ENCODE results near the gene DLGAP4. TPM values are rescaled to one million over a fixed set of nuclear protein-coding genes. Genes with fewer than 3 reads are reported as not detected.

DLGAP4 gene
- total and polyA plus RNA-seq, 12 donors: 34.0 to 74.4 (median 55.6) TPM

DNA sequence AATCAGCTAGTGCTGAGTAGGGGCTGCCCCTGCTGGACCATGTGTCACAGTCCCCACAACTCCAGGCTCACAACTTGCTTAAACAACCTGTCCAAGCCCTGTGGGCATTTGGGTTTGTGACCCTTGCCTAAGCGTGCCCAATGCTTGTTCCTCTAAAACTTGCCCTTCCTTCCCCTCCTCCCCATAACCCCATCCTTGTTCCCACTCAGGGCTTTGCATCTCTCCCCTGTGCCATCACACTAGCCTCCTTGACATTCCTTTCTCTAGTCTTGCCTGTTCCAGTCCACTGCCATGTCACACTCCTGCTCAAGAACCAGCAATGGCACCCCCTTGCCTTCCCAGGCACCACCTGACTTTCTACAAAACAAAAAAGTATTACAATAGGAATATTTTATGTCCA, 2.3 kb upstream of the DLGAP4 start:
- ATAC-seq (no peak), DNase-seq (no peak)
- H3K27me3 ChIP-seq: peaks cover 24 to 97% (median 95%) of the 10 kb centered on the region in 7 donors
- intact Hi-C loops (cut with DNase I): no loop called here
- H3K9me3 ChIP-seq: no peaks in the 10 kb centered on the region
- no peak overlapping the region for H3K27ac ChIP-seq
- no peak overlapping the region for H3K4me3 ChIP-seq
- TF ChIP-seq CTCF (IDR thresholded peaks at IDR 0.05): no peak
- H3K36me3 ChIP-seq: no peaks in the 10 kb centered on the region
- peaks cover 0 to 13% (median 7%) of the 10 kb centered on the region in 9 donors for H3K4me1 ChIP-seq
- 62 to 74% methylated on average over 1 of the region's 1 CpG for WGBS, 2 donors

GRCh38 chr20:36304786-36305495, 1.2 kb upstream of the DLGAP4 start:
- H3K36me3 ChIP-seq: no peaks in the 10 kb centered on the region
- intact Hi-C loops (cut with DNase I): no loop called here
- DNase-seq: no peak

DNA sequence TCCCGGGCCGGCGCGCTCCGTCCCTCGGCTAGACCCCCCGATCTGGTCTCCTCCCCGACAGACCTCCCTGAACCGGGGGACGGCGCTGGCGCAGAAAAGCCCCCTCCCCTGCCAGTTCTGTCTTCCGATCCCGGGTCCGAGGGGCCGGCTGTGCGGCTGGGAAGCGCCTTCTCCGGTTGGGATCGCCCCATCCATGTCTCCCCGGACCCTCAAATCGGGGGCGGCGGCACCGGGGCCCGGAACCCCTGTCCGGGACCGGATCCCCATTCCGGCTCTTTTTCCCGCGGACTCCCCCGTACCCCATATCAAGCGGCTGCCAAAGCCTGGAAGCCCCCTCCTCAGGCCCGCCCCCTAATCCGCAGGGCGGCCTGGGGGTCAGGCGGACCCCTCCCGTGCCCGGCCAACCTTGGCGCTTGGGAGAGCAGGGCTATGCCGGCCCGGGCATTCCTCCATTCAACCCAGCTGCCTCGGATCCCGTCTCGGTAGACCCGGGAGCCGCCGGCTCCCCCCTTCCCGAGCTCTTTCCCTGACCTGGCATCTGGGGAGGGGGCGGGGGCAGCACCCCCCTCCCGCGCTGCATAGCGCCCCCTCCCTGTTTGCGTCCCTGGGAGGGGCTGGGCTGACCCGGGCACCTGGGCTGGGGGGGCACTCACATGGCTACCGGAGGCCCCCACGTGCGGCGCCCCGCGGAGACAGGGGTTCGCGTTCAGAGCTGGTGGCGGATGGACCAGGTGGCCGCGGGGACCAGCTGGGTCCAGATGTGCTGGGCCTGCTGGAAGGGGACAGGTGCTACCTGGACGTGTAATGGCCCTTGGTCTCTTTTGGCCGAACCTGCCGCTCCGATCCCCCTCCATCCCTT, 643 bp downstream of the DLGAP4 start:
- no peaks in the 10 kb centered on the region for H3K9me3 ChIP-seq
- DNase-seq: no peak
- no peak for ATAC-seq
- H3K27ac ChIP-seq: no peak overlapping the region
- peaks cover 24 to 95% (median 94%) of the 10 kb centered on the region in 7 donors for H3K27me3 ChIP-seq
- H3K4me3 ChIP-seq: peak overlapping the region in 6 of 10 donors; percentile 5 to 32 (median 22)
- WGBS, 2 donors: 1% methylated on average over 68 to 70 of the region's 70 CpGs
- peaks cover 0 to 13% (median 7%) of the 10 kb centered on the region in 9 donors for H3K4me1 ChIP-seq
- intact Hi-C loops (cut with DNase I): no loop called here
- no peaks in the 10 kb centered on the region for H3K36me3 ChIP-seq
- no peak for TF ChIP-seq CTCF (IDR thresholded peaks at IDR 0.05)

More at GRCh38 chr20:36304786-36305495, 1.2 kb upstream of the DLGAP4 start:
- 37 to 38% methylated on average over 10 of the region's 10 CpGs for WGBS, 2 donors
- Histone ChIP-seq H3K4me3 (no peak overlapping the region), H3K4me1 (peaks cover 0 to 13% (median 7%) of the 10 kb centered on the region in 9 donors), H3K27me3 (peaks cover 24 to 97% (median 95%) of the 10 kb centered on the region in 7 donors), H3K9me3 (no peaks in the 10 kb centered on the region), H3K27ac (no peak overlapping the region)
- TF ChIP-seq CTCF (IDR thresholded peaks at IDR 0.05): no peak
- ATAC-seq: no peak

- H3K4me3 ChIP-seq: no peak overlapping the region
- no peak for ATAC-seq
- WGBS, 2 donors: 22 to 27% methylated on average over 20 to 21 of the region's 21 CpGs
These were observed 1.5 kb downstream of the DLGAP4 start for GRCh38 chr20:36307412-36308325.

More at GRCh38 chr20:36307412-36308325, 1.5 kb downstream of the DLGAP4 start:
- Histone ChIP-seq H3K9me3 (no peaks in the 10 kb centered on the region), H3K27ac (no peak overlapping the region), H3K27me3 (peaks cover 24 to 96% (median 94%) of the 10 kb centered on the region in 7 donors), H3K36me3 (no peaks in the 10 kb centered on the region), H3K4me1 (peaks cover 0 to 13% (median 7%) of the 10 kb centered on the region in 9 donors)
- intact Hi-C loops (cut with DNase I): no loop called here
- TF ChIP-seq CTCF (IDR thresholded peaks at IDR 0.05): no peak
- no peak for DNase-seq

Data from heart right ventricle (tissue), 16 donors.